Measurements from ENCODE around the gene MAN1C1.

Gene MAN1C1

GRCh38 chr1:25782608-25783201 is 166.1 kb downstream of the MAN1C1 start:
- no peak for DNase-seq (ENCODE audit: low spot score)

GRCh38 chr1:25784575-25785051 is 168.0 kb downstream of the MAN1C1 start:
- no peak for DNase-seq (ENCODE audit: low spot score)

GRCh38 chr1:25785333-25786067 is 168.9 kb downstream of the MAN1C1 start:
- no peak for DNase-seq (ENCODE audit: low spot score)

GRCh38 chr1:25786887-25787759 is 170.5 kb downstream of the MAN1C1 start:
- DNase-seq (ENCODE audit: low spot score): no peak

GRCh38 chr1:25787760-25788166 is 171.2 kb downstream of the MAN1C1 start:
- no peak for DNase-seq (ENCODE audit: low spot score)

- DNase-seq (ENCODE audit: low spot score): no peak
These were observed 173.9 kb downstream of the MAN1C1 start for GRCh38 chr1:25790472-25790871.

- no peak for DNase-seq (ENCODE audit: low spot score)
These were observed 175.5 kb downstream of the MAN1C1 start for GRCh38 chr1:25792115-25792514.

- no peak for DNase-seq (ENCODE audit: low spot score)
These were observed 177.1 kb downstream of the MAN1C1 start for GRCh38 chr1:25793585-25794170.

GRCh38 chr1:25794325-25794724 is 177.7 kb downstream of the MAN1C1 start:
- DNase-seq (ENCODE audit: low spot score): no peak

- no peak for DNase-seq (ENCODE audit: low spot score)
These were observed 178.6 kb downstream of the MAN1C1 start for GRCh38 chr1:25795211-25795610.

GRCh38 chr1:25795946-25796810 is 179.6 kb downstream of the MAN1C1 start:
- DNase-seq (ENCODE audit: low spot score): no peak

GRCh38 chr1:25796811-25797458 is 180.3 kb downstream of the MAN1C1 start:
- peak; percentile 48 for DNase-seq (ENCODE audit: low spot score)

- DNase-seq (ENCODE audit: low spot score): peak; percentile 28
These were observed 181.3 kb downstream of the MAN1C1 start for GRCh38 chr1:25797939-25798338.

GRCh38 chr1:25798666-25799351 is 182.2 kb downstream of the MAN1C1 start:
- no peak for DNase-seq (ENCODE audit: low spot score)

GRCh38 chr1:25799352-25799934 is 182.9 kb downstream of the MAN1C1 start:
- DNase-seq (ENCODE audit: low spot score): no peak

GRCh38 chr1:25799935-25800702 is 183.5 kb downstream of the MAN1C1 start, which contains the start of gene SELENON:
SELENON (plus strand) TSS chr1:25800193; CDS start chr1:25800231, 38 bp downstream.
- peak; percentile 16 for DNase-seq (ENCODE audit: low spot score)

- DNase-seq (ENCODE audit: low spot score): no peak
These were observed 184.2 kb downstream of the MAN1C1 start for GRCh38 chr1:25800703-25801377.

GRCh38 chr1:25802915-25803314 is 186.3 kb downstream of the MAN1C1 start:
- no peak for DNase-seq (ENCODE audit: low spot score)
